ENCODE results near the gene ANKS1B.

- TF ChIP-seq GATA2 (IDR thresholded peaks at IDR 0.05; ENCODE audit: low read depth, low read length) = no peak
- no peak for TF ChIP-seq GATA3 (IDR thresholded peaks at IDR 0.05; ENCODE audit: low read depth, low read length)
Measured at GRCh38 chr12:99137124-99137855, 847.4 kb downstream of the ANKS1B start.

Measured in SH-SY5Y (cell line).